ENCODE data around the gene CADM2.
A peak's percentile ranks its signal among the peaks of the same experiment; 100 is the strongest.

CADM2 gene

DNA sequence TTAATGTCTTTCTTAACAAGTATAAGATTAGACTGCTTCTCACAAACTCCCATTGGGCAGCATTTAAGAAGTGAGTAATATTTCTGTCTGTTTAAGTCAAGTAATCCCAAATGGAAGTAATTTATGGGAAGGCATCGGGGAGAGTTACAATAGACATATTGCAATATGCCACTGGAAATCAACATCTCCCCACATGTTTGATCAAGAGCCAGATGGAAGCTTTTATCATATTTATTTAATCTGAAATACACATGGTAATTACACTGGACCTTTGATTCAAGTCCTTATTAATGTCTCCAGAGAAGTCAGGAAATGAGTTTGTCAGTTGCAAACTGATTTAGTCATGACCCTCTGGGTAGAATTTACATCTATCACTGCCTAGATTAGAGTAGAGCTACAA, 1088.4 kb downstream of the CADM2 start:
- no peak for DNase-seq

DNA sequence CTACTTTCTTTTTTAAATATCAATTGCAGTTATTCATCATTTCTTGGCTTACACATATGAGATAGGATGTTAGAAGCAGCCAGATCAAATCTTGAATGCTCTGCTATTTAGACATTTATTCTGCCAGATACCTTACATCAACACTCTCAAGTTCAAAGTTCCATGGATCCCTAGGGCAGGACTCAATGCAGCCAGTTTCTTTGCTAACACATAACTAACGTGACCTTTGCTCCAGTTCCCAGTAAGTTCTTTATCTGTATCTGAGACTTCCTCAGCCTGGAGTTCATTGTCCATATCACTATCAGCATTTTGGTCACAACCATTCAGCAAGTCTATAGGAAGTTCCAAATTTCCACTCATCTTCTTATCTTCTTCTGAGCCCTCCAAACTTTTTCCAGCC, 1092.3 kb downstream of the CADM2 start:
- no peak for DNase-seq

DNA sequence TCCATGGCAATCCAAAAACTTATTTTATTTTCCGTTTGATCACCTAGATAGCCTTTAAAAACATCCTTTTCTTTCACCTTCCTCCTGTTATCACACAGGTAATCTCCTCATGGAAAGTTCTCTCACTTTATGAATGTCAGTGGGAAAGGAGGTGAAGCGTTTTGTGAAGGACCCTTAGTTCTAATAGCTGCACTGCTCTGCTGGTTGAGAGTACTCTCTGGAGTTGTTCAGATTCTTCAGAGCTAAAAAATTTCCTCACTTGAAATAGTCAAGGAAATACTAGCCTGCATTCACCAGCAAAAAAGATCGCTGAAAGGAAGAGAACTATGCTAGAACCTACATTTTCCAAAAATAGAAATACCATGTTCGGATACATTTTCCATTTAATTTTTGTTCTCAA, 1097.2 kb downstream of the CADM2 start:
- no peak for DNase-seq

DNA sequence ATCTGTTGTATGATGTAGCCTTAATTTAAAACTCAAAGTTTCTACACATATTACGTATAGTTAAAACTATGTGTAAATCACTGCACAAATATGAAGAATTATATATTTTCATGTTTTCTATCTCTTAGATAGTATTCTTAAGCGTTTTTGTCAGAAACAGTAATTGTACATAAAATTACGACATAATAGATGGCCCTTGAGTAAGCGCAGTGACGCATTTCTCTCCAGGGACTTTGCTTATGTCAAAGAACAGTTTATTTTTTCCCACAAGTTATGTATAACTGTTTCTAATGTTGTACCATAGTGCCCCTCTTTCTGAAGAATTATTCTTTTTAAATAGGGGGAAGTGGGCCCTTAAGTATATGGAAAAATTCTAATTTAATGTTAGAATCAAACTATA, 1098.2 kb downstream of the CADM2 start:
- DNase-seq = no peak

DNA sequence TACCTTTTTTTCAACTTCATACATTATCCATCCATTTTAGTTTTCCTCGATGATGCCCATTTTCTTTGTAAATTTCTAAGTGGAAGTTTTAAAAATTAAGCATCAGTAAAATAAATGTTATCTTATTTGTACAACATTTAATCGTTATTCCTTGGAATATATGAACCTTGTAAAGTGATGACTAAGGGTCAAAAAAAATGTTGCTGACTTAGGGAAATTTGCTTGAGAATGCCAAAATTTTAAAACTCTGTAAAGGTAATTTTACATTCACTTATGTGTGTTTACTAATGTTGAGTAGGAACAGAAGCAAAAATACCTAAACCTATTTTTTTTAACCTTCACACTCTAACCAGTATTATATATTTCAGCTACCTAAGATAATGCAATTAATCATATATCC, 1115.0 kb downstream of the CADM2 start:
- no peak for DNase-seq

DNA sequence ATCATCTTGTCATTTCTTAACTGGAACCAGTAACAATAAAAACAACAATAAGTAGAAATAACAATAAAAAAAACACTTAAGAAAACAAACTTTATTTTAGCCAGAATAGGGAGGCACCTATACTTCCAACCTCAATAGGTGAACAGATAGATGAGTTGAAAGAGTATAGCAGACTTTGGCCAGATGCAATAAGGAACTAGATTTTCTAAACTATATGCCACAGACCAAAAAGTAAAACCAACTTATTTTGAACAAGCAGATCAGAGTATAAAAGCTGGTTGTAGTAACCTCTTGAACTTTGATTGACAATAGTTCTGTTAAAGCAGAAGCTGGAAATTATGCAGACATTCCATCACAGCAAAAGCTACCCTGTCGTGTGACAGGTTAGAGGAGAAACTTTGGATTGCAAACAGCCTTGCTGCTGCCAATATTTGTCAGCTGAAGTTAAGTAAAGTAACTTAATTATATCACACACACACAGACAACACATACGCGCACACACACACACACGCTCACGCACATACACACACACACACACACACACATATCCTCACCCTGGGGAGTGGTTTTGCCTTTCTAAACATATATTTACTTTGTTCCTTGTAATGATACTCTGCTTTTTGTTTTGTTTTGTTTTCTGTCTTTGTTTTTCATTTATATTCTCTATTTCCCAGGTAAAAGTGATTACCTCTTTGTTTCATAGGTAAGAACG, 1128.5 kb downstream of the CADM2 start:
- no peak for DNase-seq

DNA sequence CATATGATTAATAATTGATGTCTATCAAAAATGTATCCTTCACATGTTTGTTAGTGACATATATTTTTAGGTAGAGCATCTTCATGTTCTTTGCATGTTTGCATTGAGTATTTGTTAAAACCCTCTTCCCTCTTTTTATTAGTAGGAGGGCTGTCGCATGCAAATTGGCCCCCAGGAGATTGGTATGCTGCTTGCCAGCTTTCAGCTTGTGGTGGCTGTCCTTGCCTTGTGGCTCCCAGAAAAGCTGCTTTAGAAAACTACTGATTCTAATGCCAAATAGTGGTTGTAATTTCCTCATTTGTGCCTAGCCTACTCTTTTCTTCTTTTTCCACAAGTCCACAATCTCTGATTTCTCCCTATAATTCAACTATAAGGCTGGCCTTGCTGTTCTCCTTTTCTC, 1145.4 kb downstream of the CADM2 start:
- DNase-seq = no peak

DNA sequence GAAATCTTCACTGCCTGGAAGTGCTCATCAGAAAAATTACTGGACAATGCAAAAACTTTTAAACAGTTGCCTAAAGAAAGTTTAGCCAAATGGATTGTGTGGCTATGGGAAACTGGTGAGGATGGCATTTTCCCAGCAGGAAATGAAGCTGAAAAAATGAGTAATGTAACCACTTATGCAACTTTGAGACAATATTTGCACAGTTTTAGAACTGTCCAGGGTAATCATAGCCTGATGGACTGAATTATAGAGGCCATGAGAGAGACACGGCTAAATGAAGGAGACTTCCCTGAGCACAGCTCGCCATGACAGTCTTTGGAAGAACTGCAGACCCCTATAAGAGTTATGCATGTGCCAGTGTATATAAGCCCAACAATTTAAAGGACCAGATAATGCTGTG, 1150.6 kb downstream of the CADM2 start:
- DNase-seq = peak; percentile 68

Measured in DMS53 (cell line).